T-helper 1 cell treated with Interleukin-12 subunit alpha and Interleukin-12 subunit beta and Interleukin-4 antibody, amounts not matched to agents 30 μg/mL and 1 μg/mL, for 36 hours (primary cell): ENCODE measurements around the gene DBH.

ENCODE experiments used
- H3K27ac Mint-ChIP-seq: one replicate; pipeline ENCODE4 v1.8.0; 2021; ENCODE audit warnings: mild to moderate bottlenecking, mixed read lengths
- H3K27me3 Mint-ChIP-seq: one replicate; pipeline ENCODE4 v1.8.0; 2021; ENCODE audit warnings: low read depth, mixed read lengths
- H3K36me3 Mint-ChIP-seq: one replicate; pipeline ENCODE4 v1.8.0; 2021; ENCODE audit warnings: low read depth, mixed read lengths
- H3K4me1 Mint-ChIP-seq: one replicate; pipeline ENCODE4 v1.8.0; 2021; ENCODE audit warnings: low read depth, mixed read lengths
- H3K4me3 Mint-ChIP-seq: one replicate; pipeline ENCODE4 v1.8.0; 2021; ENCODE audit warnings: mild to moderate bottlenecking, moderate library complexity, mixed read lengths
- H3K9me3 Mint-ChIP-seq: one replicate; pipeline ENCODE4 v1.8.0; 2021; ENCODE audit warnings: mixed read lengths

The DBH gene

GRCh38 chr9:133680976-133681657 lies 45.0 kb downstream of the DBH start:
- H3K4me1 Mint-ChIP-seq, result peaks cover 35% of the 10 kb centered on the region

GRCh38 chr9:133681658-133682306 lies 45.6 kb downstream of the DBH start:
- no peaks in the 10 kb centered on the region for H3K27me3 Mint-ChIP-seq
- peaks cover 29% of the 10 kb centered on the region for H3K4me1 Mint-ChIP-seq
- H3K27ac Mint-ChIP-seq, result no peak overlapping the region
- H3K9me3 Mint-ChIP-seq, result no peaks in the 10 kb centered on the region
- no peaks in the 10 kb centered on the region for H3K36me3 Mint-ChIP-seq
- H3K4me3 Mint-ChIP-seq, result no peak overlapping the region

More at GRCh38 chr9:133680976-133681657, 45.0 kb downstream of the DBH start:
- H3K4me3 Mint-ChIP-seq, result no peak overlapping the region
- no peak overlapping the region for H3K27ac Mint-ChIP-seq
- no peaks in the 10 kb centered on the region for H3K9me3 Mint-ChIP-seq
- H3K36me3 Mint-ChIP-seq, result no peaks in the 10 kb centered on the region
- H3K27me3 Mint-ChIP-seq, result no peaks in the 10 kb centered on the region

DNA sequence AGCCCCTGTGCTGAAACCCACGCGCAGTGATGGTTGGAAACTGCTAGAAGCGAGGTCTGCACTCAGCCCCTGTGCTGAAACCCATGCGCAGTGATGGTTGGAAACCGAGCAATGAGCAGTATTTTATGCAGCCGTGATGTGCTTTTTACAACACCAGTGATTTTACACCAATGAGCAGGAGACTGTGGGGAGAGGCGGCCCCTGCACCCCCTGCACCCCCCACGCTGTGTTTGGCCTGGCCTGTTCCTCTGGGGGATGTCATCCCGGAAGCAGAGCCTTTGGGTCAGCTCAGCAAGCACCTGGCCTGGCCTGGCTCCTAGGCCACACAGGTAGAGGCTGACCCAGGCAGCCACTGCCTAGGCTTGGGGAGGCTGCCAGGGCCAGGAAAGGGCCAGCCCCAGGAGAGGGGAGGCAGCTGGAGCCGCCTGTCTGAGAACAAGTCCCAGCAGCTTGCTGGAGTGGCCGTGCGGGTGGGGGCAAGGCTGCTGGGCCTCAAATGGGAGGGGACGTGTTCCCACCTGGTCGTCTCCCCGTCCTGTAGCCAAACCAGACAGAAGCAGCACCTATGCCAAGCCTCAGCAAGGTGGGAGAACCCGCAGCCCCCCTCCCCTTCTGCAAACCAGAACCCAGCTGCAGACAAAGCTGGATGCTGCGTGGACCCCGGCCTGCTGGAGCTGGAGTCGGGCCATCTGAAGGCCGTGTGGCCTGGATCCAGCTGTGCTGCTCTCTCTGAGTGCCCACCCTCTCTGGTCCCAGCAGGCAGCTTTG lies 46.8 kb downstream of the DBH start:
- peaks cover 19% of the 10 kb centered on the region for H3K4me1 Mint-ChIP-seq
- no peaks in the 10 kb centered on the region for H3K36me3 Mint-ChIP-seq
- peak overlapping the region; percentile 88 for H3K4me3 Mint-ChIP-seq

GRCh38 chr9:133683586-133684120 lies 47.5 kb downstream of the DBH start:
- Mint-ChIP-seq H3K27me3 (no peaks in the 10 kb centered on the region), H3K4me1 (peaks cover 19% of the 10 kb centered on the region), H3K36me3 (no peaks in the 10 kb centered on the region), H3K9me3 (no peaks in the 10 kb centered on the region), H3K27ac (peak overlapping the region; percentile 99), H3K4me3 (peak overlapping the region; percentile 88)

More for the DNA sequence above, 46.8 kb downstream of the DBH start:
- peak overlapping the region; percentile 99 for H3K27ac Mint-ChIP-seq
- no peaks in the 10 kb centered on the region for H3K27me3 Mint-ChIP-seq
- H3K9me3 Mint-ChIP-seq, result no peaks in the 10 kb centered on the region

GRCh38 chr9:133684121-133684935 lies 48.2 kb downstream of the DBH start:
- Mint-ChIP-seq H3K27ac (peak overlapping the region; percentile 99), H3K27me3 (no peaks in the 10 kb centered on the region), H3K4me3 (peak overlapping the region; percentile 88), H3K9me3 (no peaks in the 10 kb centered on the region), H3K36me3 (no peaks in the 10 kb centered on the region), H3K4me1 (peaks cover 16% of the 10 kb centered on the region)

DNA sequence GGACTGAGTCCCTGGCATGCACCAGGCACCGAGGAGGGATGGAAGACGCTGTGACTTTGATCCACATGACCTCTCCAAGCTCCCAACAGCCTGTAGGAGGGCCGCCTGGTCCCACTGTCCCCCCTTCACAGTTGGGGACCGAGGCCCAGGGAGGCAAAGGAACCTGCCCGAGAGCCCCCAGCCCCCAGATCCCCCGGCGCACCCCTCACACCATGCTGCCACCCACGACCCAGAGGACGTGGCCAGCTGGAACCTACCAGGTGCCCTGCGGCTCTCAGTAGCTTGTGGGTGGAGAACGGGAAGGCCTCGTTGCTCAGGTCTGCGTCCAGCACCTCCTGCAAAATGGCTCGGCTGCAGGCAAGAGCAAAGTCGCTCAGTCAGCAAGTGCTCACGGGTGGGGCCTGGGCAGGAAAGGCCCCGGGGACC lies 48.8 kb downstream of the DBH start:
- peak overlapping the region; percentile 26 for H3K27ac Mint-ChIP-seq
- H3K4me1 Mint-ChIP-seq, result peaks cover 16% of the 10 kb centered on the region
- H3K27me3 Mint-ChIP-seq, result no peaks in the 10 kb centered on the region

GRCh38 chr9:133685653-133686609 lies 49.8 kb downstream of the DBH start:
- Mint-ChIP-seq H3K27ac (peak overlapping the region; percentile 26), H3K9me3 (no peaks in the 10 kb centered on the region), H3K36me3 (no peaks in the 10 kb centered on the region), H3K4me1 (peaks cover 16% of the 10 kb centered on the region), H3K27me3 (no peaks in the 10 kb centered on the region), H3K4me3 (no peak overlapping the region)

More for the DNA sequence above, 48.8 kb downstream of the DBH start:
- H3K36me3 Mint-ChIP-seq, result no peaks in the 10 kb centered on the region
- H3K9me3 Mint-ChIP-seq, result no peaks in the 10 kb centered on the region
- no peak overlapping the region for H3K4me3 Mint-ChIP-seq

DNA sequence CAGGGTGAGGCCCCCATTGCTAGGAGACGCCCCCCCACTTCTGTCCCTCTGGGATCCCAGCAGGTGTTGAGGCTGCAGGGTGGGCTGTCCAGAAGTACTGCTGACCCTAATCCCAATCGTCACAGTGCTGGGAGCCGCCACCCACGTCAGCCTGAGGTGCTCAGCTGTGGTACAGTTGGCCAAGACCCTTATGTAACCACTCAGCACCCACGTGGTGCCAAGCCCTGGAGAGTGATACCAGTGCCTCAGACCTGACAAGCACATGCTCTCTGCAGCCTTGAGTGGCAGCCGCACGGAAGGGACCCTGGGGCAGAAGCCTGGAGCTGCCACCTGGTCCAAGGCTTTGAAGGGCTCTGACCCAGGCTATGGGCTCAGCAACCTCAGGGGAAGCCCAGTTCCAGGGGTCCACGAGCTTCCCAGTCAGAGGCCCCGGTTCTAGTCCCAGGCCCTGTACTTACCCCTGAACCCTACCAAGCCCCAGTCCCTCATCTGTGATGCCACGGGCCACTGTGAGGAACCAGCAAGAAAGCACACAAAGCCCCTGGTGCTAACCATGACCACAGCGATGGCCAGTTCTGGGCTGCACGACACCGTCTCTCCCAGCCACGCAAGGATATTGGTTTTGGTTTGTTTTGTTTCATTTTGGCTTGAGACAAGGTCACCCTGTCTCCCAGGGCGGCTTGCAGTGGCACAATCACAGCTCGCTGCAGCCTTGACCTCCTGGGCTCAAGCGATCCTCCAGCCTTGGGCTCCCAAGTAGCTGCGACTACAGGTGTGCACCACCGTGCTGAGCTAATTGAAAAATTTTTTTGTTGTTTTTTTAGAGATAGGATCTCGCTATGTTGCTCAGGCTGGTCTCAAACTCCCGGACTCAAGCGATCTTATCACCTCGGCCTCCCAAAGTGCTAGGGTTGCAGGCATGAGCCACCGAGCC lies 50.7 kb downstream of the DBH start:
- H3K36me3 Mint-ChIP-seq, result no peaks in the 10 kb centered on the region
- H3K27ac Mint-ChIP-seq, result no peak overlapping the region
- no peak overlapping the region for H3K4me3 Mint-ChIP-seq
- no peaks in the 10 kb centered on the region for H3K27me3 Mint-ChIP-seq
- peaks cover 14% of the 10 kb centered on the region for H3K4me1 Mint-ChIP-seq
- H3K9me3 Mint-ChIP-seq, result no peaks in the 10 kb centered on the region

- Mint-ChIP-seq H3K27me3 (no peaks in the 10 kb centered on the region), H3K4me3 (no peak overlapping the region), H3K9me3 (no peaks in the 10 kb centered on the region), H3K27ac (no peak overlapping the region), H3K4me1 (peaks cover 9% of the 10 kb centered on the region), H3K36me3 (no peaks in the 10 kb centered on the region)
Observed at GRCh38 chr9:133687856-133688761, 51.9 kb downstream of the DBH start.

DNA sequence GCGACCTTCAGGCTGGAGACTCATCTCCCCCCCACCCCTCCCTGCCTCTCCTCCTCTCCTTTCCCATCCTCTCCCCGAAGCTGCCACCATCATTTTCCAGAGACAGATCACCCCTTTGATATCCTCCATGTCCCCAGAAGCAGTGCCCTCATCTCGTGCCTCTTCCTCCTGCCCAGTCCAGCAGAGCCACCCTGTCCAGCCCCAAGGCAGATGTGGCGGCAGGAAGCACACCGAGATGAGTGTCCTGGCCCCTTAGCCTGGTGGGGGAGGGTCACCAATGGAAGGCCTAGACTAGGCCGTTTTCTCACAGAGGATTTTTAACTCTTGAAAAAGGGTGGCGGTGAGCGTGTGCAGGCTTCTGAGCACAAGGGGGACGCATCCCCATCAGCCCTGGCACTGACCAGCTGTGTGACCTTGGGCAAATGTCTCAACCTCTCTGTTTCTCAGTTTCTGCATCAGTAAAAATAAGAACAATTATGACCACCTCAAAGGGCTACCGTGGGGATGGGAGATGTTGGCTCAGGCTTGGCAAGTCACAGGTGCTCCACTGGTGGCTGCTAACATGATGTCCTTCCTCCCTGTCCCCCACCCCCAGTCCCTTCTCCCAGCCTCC lies 53.1 kb downstream of the DBH start:
- Mint-ChIP-seq H3K36me3 (no peaks in the 10 kb centered on the region), H3K27me3 (no peaks in the 10 kb centered on the region), H3K4me3 (no peak overlapping the region), H3K27ac (no peak overlapping the region), H3K4me1 (peaks cover under 1% of the 10 kb centered on the region), H3K9me3 (no peaks in the 10 kb centered on the region)

GRCh38 chr9:133690081-133690561 lies 54.0 kb downstream of the DBH start:
- no peaks in the 10 kb centered on the region for H3K36me3 Mint-ChIP-seq
- H3K9me3 Mint-ChIP-seq, result no peaks in the 10 kb centered on the region
- no peak overlapping the region for H3K27ac Mint-ChIP-seq
- no peaks in the 10 kb centered on the region for H3K27me3 Mint-ChIP-seq
- H3K4me3 Mint-ChIP-seq, result no peak overlapping the region
- H3K4me1 Mint-ChIP-seq, result no peaks in the 10 kb centered on the region
